Measurements from ENCODE around the gene PDCL3. TPM values are rescaled to one million over a fixed set of nuclear protein-coding genes. Genes with fewer than 3 reads are reported as not detected.

The PDCL3 gene
- total RNA-seq, result 17.0 TPM

GRCh38 chr2:100562613-100563406 is at the start of gene PDCL3:
TSS of gene PDCL3 (plus strand) at chr2:100562993. CDS start at chr2:100563068, 75 bp downstream.
- ATAC-seq, result peak; percentile 98
- peak; percentile 96 for DNase-seq (ENCODE audit: low spot score)
- intact Hi-C loops (cut with DNase I), result no loop called here

GRCh38 chr2:100513650-100514049 is 49.1 kb upstream of the PDCL3 start:
- intact Hi-C loops (cut with DNase I), result no loop called here
- ATAC-seq (no peak), DNase-seq (ENCODE audit: low spot score) (no peak)

GRCh38 chr2:100517556-100517955 is 45.2 kb upstream of the PDCL3 start:
- ATAC-seq, result no peak
- intact Hi-C loops (cut with DNase I), result no loop called here

GRCh38 chr2:100518801-100519200 is 44.0 kb upstream of the PDCL3 start:
- intact Hi-C loops (cut with DNase I), result no loop called here
- ATAC-seq (no peak), DNase-seq (ENCODE audit: low spot score) (no peak)

More at GRCh38 chr2:100517556-100517955, 45.2 kb upstream of the PDCL3 start:
- no peak for DNase-seq (ENCODE audit: low spot score)

DNA sequence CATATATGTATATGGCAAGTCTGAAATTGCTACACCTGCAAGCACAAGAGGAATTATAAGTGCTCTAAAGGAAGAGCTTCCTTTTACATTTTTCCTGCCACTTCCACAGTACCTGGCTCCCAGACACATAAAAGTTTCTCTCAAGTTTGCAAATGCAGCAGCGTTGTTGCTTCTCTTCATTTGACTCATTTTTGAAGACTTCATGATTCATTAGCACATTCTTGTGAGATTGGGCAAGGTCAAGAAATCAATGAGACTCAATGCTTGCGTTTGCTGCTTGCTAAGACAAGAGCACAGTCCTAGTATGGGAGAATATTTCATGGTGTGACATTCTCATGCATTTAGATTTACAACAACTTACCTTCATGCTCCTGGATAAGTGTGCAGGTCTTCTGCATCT is 42.6 kb upstream of the PDCL3 start:
- ATAC-seq (no peak), DNase-seq (ENCODE audit: low spot score) (no peak)
- intact Hi-C loops (cut with DNase I), result no loop called here

DNA sequence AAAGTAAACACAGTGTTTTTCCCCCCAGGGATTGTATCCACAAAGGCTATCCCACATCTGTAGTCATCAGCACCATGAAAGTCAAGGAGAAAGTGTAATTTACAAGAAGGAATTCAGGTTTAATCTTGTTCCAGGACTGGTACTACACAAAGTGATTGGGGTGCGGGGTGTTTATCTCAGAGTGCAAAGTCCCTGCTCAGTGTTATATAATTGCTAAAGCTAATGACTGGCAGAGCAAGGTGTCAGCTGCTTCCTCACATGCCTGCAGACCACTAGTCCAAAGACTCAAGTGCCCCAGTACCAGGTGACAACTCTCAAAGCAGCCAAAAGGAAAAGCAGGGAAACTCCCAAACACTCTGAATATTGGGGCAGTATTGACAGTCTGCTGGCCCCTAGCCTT is 40.4 kb upstream of the PDCL3 start:
- ATAC-seq, result no peak
- intact Hi-C loops (cut with DNase I), result no loop called here
- no peak for DNase-seq (ENCODE audit: low spot score)

DNA sequence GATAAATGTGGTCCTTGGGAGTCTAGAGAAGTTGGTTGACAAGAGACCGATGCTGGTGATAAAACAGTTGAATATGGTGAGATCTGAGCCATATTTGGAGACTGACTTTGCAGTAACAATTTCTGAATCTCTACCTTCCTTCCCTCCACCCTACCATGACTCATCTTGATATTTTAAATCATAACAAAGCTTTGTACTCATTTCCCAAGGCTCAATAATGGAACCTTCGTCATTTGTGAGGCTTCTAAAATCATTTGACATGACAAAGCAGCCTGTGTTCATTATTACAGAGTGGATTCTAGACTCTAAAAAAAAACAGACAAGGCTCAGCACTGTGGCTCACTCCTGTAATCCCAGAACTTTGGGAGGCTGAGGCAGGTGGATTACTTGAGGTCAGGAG is 38.5 kb upstream of the PDCL3 start:
- ATAC-seq (no peak), DNase-seq (ENCODE audit: low spot score) (no peak)
- intact Hi-C loops (cut with DNase I), result no loop called here

DNA sequence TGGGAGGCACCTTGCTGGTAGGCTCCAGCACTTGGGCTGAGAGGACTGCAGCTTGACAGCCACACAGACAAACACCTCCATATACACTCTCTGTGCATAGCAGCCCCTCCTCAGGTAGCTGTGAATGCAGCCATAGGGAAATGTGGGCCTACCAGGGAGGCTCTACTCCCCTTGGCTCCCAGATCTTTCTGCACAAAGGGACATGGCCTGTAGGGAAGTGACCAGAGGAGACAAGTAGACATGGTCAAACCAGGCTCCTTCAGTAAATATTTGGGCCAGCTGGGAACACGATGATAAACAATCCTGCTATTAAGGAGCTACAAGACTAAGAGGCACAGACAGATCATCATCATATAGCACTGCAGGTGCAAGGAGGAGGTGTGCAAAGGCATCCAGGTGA is 35.9 kb upstream of the PDCL3 start:
- intact Hi-C loops (cut with DNase I), result no loop called here
- no peak for ATAC-seq
- DNase-seq (ENCODE audit: low spot score), result no peak

GRCh38 chr2:100527440-100528015 is 35.3 kb upstream of the PDCL3 start:
- intact Hi-C loops (cut with DNase I), result no loop called here
- ATAC-seq (no peak), DNase-seq (ENCODE audit: low spot score) (no peak)

DNA sequence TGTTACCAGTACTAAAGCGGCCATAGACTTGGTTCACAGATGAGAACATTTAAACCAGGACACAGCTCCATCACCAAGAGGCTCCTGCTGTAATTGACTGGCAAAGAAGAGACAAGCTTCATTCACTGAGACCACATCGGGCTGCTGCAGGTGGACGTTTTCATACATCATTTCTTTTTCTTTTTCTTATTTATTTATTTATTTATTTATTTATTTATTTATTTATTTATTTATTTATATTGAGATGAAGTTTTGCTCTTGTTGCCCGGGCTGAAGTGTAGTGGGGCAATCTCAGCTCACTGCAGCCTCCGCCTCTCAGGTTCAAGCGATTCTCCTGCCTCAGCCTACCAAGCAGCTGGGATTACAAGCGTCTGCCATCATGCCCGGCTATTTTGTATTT is 33.6 kb upstream of the PDCL3 start:
- DNase-seq (ENCODE audit: low spot score), result no peak
- no peak for ATAC-seq

GRCh38 chr2:100529900-100530299 is 32.9 kb upstream of the PDCL3 start:
- ATAC-seq (no peak), DNase-seq (ENCODE audit: low spot score) (no peak)
- intact Hi-C loops (cut with DNase I), result no loop called here

More for the DNA sequence above, 33.6 kb upstream of the PDCL3 start:
- intact Hi-C loops (cut with DNase I), result no loop called here

DNA sequence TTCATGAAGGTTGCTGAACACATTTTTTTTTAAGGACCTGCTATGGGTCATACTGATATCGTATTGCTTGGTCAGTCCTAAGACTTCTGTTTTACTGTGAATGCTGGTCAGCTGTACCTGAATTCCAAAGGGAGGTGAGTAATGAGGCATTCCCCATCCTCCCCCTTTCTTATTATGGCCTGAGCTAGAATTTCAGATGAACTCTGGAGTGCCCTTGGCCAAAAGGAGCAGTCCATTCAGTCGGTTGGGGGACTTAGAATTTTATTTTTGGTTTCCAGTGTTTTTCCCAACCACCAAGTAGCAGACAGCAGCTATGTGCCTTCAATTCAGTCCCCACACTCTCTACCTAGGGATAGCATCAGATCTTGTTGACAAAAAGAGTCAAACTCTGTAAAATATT is 26.9 kb upstream of the PDCL3 start:
- no peak for DNase-seq (ENCODE audit: low spot score)
- intact Hi-C loops (cut with DNase I), result no loop called here
- ATAC-seq, result no peak

GRCh38 chr2:100537918-100538317 is 24.9 kb upstream of the PDCL3 start:
- no peak for DNase-seq (ENCODE audit: low spot score)
- intact Hi-C loops (cut with DNase I), result no loop called here
- ATAC-seq, result no peak

DNA sequence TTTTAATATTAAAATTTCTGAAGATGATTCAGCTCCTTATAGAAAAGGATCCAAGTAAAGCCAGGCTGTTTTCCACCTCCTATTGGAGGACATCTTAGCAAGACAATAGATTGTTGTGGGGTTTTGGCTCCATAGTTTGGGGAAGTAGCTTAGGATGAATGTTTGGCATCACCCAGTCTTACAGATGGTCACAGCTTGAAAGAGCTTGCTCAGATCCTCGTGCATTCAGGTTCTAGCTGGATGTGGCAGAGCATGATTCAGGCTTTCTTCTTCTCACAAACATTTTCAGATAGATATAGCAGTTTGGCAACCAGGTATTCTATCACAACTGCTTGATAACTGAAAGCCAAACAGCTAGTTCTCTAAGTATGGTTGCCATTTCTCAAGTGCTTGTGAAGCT is 23.6 kb upstream of the PDCL3 start:
- DNase-seq (ENCODE audit: low spot score), result no peak
- intact Hi-C loops (cut with DNase I), result no loop called here
- no peak for ATAC-seq

- intact Hi-C loops (cut with DNase I), result no loop called here
- ATAC-seq (no peak), DNase-seq (ENCODE audit: low spot score) (no peak)
Measured at GRCh38 chr2:100541404-100541803, 21.4 kb upstream of the PDCL3 start.

DNA sequence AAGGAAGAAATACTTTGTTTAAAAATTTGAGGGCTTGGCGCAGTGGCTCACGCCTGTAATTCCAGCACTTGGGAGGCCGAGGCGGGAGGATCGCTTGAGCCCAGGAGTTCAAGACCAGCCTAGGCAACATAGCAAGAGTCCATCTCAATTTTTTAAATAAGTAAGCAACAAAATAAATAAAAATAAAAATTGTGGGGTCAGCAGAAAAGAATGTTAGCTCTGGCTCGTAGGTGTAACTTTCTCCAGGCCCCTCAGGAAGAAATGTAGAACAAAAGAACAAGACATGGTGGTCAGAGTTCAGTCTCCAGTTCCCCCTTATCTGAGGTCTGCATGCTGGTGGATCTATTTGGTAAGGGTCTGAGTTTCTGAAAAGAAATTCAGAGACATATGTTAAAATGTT is 20.4 kb upstream of the PDCL3 start:
- intact Hi-C loops (cut with DNase I), result no loop called here

DNA sequence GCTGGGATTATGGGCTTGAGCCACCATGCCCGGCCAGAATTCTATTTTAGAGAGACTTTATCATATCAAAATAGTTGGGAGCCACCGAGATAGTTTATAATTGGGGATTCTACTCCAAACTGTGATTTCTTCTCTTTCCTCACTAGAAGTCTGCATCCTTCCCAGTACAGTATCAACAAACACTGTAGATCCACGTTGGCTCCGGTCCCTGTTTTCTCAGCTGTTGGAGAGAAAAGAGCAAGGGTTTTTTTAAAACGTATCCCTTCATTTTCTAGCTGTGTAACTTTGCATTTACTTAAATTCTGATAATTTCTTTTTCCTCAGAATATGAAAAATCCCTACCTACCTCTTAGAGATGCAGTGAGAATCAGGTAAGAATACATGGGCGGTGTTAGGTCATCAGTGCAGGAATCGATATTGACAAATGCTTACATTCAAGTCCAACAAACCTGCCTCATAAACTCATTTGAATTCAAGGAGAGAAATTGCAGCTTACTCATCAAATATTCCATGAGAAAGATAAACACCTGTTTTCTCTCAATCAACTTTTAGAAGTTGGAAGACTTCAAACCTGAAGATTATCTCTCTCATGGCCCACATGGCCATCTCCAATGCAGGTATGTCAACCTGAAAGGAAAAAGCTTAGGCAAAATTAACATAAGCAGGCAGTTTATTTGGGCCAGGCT is 17.7 kb upstream of the PDCL3 start:
- DNase-seq (ENCODE audit: low spot score) (no peak), ATAC-seq (no peak)
- intact Hi-C loops (cut with DNase I), result no loop called here

More for the DNA sequence above, 20.4 kb upstream of the PDCL3 start:
- DNase-seq (ENCODE audit: low spot score) (no peak), ATAC-seq (no peak)

DNA sequence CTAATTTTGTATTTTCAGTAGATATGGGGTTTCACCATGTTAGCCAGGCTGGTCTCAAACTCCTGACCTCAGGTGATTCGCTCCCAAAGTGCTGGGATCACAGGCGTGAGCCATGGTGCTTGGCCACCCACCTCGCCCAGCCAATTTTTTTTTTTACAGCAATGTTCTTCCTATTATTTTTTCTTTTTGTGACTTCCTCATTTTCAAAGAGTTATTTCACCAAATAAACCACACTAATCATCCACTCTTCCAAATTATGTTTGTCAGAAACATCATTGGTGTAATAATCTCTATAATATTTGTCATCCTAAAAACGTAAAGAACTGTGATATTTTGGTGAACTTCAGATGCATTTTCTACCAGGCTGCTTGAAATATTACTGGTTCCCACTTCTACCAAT is 16.3 kb upstream of the PDCL3 start:
- DNase-seq (ENCODE audit: low spot score) (no peak), ATAC-seq (no peak)
- intact Hi-C loops (cut with DNase I), result no loop called here

- intact Hi-C loops (cut with DNase I), result no loop called here
Measured at GRCh38 chr2:100548771-100549170, 14.0 kb upstream of the PDCL3 start.

GRCh38 chr2:100551303-100551702 is 11.5 kb upstream of the PDCL3 start:
- DNase-seq (ENCODE audit: low spot score) (no peak), ATAC-seq (no peak)
- intact Hi-C loops (cut with DNase I), result no loop called here

More at GRCh38 chr2:100548771-100549170, 14.0 kb upstream of the PDCL3 start:
- DNase-seq (ENCODE audit: low spot score), result no peak
- ATAC-seq, result peak; percentile 74
